ENCODE data around the gene LPAR1. TPM values are rescaled to one million over a fixed set of nuclear protein-coding genes. Genes with fewer than 3 reads are reported as not detected.

Gene LPAR1
- total RNA-seq, 4 donors from 2014 or later: 25.1 to 93.0 (median 64.8) TPM

GRCh38 chr9:110951805-110952539, 86.3 kb downstream of the LPAR1 start:
- DNase-seq (ENCODE audit: low spot score) (no peak), ATAC-seq (ENCODE audit: low FRiP score) (no peak)
- TF ChIP-seq CTCF (IDR thresholded peaks at IDR 0.05): no peak

GRCh38 chr9:110950041-110950645, 88.1 kb downstream of the LPAR1 start:
- DNase-seq (ENCODE audit: low spot score) (no peak), ATAC-seq (ENCODE audit: low FRiP score) (no peak)
- no peak for TF ChIP-seq CTCF (IDR thresholded peaks at IDR 0.05)

GRCh38 chr9:110949081-110949480, 89.2 kb downstream of the LPAR1 start:
- no peak for ATAC-seq (ENCODE audit: low FRiP score)
- TF ChIP-seq CTCF (IDR thresholded peaks at IDR 0.05): no peak
- no peak for DNase-seq (ENCODE audit: low spot score)

GRCh38 chr9:110947491-110948044, 90.7 kb downstream of the LPAR1 start:
- no peak for TF ChIP-seq CTCF (IDR thresholded peaks at IDR 0.05)
- no peak for ATAC-seq (ENCODE audit: low FRiP score)
- DNase-seq (ENCODE audit: low spot score): no peak

GRCh38 chr9:110942522-110942921, 95.7 kb downstream of the LPAR1 start:
- DNase-seq (ENCODE audit: low spot score) (no peak), ATAC-seq (ENCODE audit: low FRiP score) (no peak)
- TF ChIP-seq CTCF (IDR thresholded peaks at IDR 0.05): no peak

- no peak for TF ChIP-seq CTCF (IDR thresholded peaks at IDR 0.05)
- DNase-seq (ENCODE audit: low spot score): no peak
- ATAC-seq (ENCODE audit: low FRiP score): no peak
Measured at GRCh38 chr9:110940951-110941557, 97.2 kb downstream of the LPAR1 start.
